Measurements from ENCODE around the gene MYT1.
"Not testable (repeated sequence)": the region's sequence is repeated elsewhere in the genome, so short reads cannot be mapped to it uniquely, and the experiment has no call there.

The MYT1 gene

DNA sequence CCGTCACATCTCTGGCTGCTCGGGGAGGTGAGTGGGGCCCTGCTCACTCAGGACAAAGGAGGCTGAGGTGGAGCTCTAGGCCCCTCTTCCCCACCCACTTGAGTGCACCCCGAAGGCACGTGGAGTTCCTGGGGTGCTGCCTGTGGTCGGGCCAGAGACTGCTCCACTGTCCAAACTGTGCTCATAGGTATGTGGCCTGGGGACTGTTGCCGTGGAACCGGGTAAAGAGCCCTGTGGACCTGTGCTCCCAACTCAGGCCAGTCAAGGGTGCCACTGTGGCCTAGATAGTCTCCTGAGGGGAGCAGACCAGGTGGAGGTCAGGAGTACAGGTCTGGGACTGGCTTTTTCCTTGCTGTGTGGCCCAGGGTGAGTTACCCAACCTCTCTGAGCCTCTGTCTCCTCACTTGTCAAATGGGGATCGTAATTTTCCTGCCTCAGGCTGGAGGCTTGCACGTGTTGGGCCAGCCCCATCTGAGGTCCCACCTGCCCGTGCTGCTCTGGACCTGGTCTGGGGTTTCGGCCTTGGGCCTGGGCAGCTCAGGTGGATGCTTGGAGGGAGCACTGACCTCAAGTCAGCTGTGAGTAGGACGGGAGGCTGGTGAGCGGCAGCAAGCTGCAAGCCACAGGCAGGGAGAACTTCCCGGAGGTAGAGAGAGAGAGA, 44.4 kb upstream of the MYT1 start:
- ChIA-PET POLR2A (interaction anchor here (1.0 to 2.1 kb wide), 2 partner anchors 40 to 57 kb away, joined by 3 to 7 read pairs; partner anchors contain the start of gene TCEA2), CTCF (interaction anchor here (0.5 to 2.6 kb wide), 8 partner anchors 17 to 473 kb away, joined by 3 to 12 read pairs (median 4); partner anchors contain the start of genes LKAAEAR1, PRPF6 and SAMD10)
- no peak for DNase-seq (ENCODE audit: extremely low spot score)
- no peak for TF ChIP-seq FOXM1 (IDR thresholded peaks at IDR 0.05; ENCODE audit: borderline replicate concordance)
- TF ChIP-seq LEF1 (IDR thresholded peaks at IDR 0.05; ENCODE audit: borderline replicate concordance) = no peak
- TF ChIP-seq L3MBTL2 (conservative IDR thresholded peaks at IDR 0.05) = no peak
- no peak for TF ChIP-seq FOXA1 (IDR thresholded peaks at IDR 0.05)

DNA sequence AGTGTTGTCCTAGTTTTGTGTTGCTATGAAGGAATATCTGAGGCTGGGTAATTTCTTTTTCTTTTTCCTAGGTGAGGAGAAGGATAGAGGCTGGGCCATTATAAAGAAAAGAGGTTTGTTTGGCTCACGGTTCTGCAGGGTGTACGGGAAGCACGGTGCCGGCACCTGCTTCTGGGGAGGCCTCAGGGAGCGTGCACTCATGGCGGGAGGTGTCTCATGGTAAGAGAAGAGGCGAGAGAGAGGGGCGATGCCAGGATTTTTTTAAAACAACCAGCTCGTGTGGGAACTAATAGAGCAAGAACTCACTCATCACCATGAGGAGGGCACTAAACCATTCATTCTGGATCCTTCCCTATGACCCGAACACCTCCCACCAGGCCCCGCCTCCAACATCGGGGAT, 42.7 kb upstream of the MYT1 start:
- TF ChIP-seq LEF1 (IDR thresholded peaks at IDR 0.05; ENCODE audit: borderline replicate concordance) (no peak), ARNT (IDR thresholded peaks at IDR 0.05) (no peak), ELF4 (IDR thresholded peaks at IDR 0.05) (no peak), BHLHE40 (IDR thresholded peaks at IDR 0.05; ENCODE audit: borderline replicate concordance) (no peak), HDGF (IDR thresholded peaks at IDR 0.05; ENCODE audit: borderline replicate concordance) (no peak), TARDBP (IDR thresholded peaks at IDR 0.05) (no peak), ZNF384 (IDR thresholded peaks at IDR 0.05) (no peak), SP1 (IDR thresholded peaks at IDR 0.05) (no peak), SUZ12 (IDR thresholded peaks at IDR 0.05) (no peak), CTBP1 (IDR thresholded peaks at IDR 0.05; ENCODE audit: borderline replicate concordance) (no peak), FOXM1 (IDR thresholded peaks at IDR 0.05; ENCODE audit: borderline replicate concordance) (no peak), L3MBTL2 (conservative IDR thresholded peaks at IDR 0.05) (no peak), NFRKB (IDR thresholded peaks at IDR 0.05) (no peak)
- TF ChIP-seq, protein P1, sequence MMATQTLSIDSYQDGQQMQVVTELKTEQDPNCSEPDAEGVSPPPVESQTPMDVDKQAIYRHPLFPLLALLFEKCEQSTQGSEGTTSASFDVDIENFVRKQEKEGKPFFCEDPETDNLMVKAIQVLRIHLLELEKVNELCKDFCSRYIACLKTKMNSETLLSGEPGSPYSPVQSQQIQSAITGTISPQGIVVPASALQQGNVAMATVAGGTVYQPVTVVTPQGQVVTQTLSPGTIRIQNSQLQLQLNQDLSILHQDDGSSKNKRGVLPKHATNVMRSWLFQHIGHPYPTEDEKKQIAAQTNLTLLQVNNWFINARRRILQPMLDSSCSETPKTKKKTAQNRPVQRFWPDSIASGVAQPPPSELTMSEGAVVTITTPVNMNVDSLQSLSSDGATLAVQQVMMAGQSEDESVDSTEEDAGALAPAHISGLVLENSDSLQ (IDR thresholded peaks at IDR 0.05) = no peak
- CTCF ChIA-PET = interaction anchor here (2.6 kb wide), 1 partner anchor 38 kb away, joined by 12 read pairs; the partner anchor contains the start of gene LKAAEAR1
- no peak for DNase-seq (ENCODE audit: extremely low spot score)
- POLR2A ChIA-PET = no interaction called here

DNA sequence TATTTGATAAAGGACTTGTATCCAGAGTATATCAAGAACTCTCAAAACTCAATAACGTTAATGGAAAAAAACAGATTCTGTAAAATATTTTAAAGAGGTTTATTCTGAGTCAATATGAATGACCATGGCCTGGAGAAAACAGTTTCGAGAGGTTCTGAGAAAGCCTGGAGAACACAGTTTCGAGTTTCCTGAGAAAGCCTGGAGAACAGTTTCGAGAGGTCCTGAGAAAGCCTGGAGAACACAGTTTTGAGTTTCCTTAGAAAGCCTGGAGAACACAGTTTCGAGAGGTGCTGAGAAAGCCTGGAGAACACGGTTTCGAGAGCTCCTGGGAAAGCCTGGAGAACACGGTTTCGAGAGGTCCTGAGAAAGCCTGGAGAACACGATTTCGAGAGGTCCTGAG, 41.3 kb upstream of the MYT1 start:
- CTCF ChIA-PET; POLR2A ChIA-PET; DNase-seq (ENCODE audit: extremely low spot score): not testable (repeated sequence)

DNA sequence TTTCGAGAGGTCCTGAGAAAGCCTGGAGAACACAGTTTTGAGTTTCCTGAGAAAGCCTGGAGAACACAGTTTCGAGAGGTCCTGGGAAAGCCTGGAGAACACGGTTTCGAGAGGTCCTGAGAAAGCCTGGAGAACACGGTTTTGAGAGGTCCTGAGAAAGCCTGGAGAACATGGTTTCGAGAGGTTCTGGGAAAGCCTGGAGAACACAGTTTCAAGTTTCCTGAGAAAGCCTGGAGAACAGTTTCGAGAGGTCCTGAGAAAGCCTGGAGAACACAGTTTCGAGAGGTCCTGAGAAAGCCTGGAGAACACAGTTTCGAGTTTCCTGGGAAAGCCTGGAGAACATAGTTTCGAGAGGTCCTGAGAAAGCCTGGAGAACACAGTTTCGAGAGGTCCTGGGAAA, 40.7 kb upstream of the MYT1 start:
- CTCF ChIA-PET; POLR2A ChIA-PET; DNase-seq (ENCODE audit: extremely low spot score): not testable (repeated sequence)

DNA sequence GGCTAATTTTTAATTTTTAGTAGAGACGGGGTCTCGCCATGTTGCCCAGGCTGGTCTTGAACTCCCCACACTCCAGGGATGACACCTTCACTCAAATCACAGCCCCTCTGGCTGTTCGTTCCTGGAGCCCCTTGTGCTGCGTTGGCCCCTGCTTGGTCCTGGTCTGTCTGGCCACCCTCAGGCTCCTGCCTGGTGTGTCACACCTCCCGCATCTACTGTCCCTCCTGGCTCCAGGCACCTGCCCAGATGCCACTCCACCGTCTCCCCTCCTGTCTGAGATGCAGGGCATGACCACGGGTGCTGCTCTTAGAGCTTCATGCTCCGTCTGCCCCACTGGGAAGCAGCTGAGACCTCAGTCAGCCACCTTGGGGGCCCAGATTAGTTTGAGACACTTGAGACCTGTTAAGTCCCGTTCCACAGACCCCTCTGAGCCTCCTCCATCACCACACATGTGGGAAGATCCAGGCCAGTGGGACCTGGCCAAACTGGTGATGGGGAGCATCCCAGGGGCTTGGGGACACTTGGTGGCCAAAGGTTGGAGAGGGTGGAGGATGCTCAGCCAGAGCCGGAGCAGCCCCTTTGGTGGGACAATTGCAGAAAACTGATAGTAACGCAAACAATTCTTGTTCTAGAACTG, 35.0 kb upstream of the MYT1 start:
- no peak for DNase-seq (ENCODE audit: extremely low spot score)
- no peak for TF ChIP-seq ARNT (IDR thresholded peaks at IDR 0.05)
- ChIA-PET CTCF (no interaction called here), POLR2A (no interaction called here)

DNA sequence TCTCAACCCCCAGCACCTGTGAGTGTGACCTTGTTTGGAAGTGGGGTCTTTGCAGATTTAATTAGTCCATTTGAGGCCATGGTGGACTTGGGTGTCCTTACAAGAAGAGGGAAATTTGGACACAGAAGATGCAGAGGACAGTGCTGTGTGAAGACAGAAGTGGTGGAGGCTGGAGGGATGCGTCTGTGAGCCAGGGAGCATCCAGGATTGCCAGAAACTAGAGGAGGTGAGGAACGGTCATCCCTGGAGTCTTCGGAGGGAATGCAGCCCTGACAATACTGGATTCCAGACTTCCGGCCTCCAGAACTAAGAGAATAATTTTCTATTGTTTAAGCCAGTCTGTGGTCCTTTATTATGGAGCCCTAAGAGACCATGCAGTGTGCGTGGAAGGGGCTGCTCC, 34.0 kb upstream of the MYT1 start:
- ChIA-PET CTCF (no interaction called here), POLR2A (no interaction called here)
- TF ChIP-seq FOXA1 (IDR thresholded peaks at IDR 0.05) = no peak
- TF ChIP-seq NFRKB (IDR thresholded peaks at IDR 0.05) = no peak
- no peak for TF ChIP-seq L3MBTL2 (conservative IDR thresholded peaks at IDR 0.05)
- TF ChIP-seq, protein P1 (IDR thresholded peaks at IDR 0.05) = no peak
- TF ChIP-seq FOXK2 (IDR thresholded peaks at IDR 0.05) = no peak
- no peak for TF ChIP-seq ARNT (IDR thresholded peaks at IDR 0.05)
- no peak for TF ChIP-seq CTBP1 (IDR thresholded peaks at IDR 0.05; ENCODE audit: borderline replicate concordance)
- TF ChIP-seq ELF4 (IDR thresholded peaks at IDR 0.05) = no peak
- TF ChIP-seq TARDBP (IDR thresholded peaks at IDR 0.05) = no peak
- no peak for DNase-seq (ENCODE audit: extremely low spot score)

DNA sequence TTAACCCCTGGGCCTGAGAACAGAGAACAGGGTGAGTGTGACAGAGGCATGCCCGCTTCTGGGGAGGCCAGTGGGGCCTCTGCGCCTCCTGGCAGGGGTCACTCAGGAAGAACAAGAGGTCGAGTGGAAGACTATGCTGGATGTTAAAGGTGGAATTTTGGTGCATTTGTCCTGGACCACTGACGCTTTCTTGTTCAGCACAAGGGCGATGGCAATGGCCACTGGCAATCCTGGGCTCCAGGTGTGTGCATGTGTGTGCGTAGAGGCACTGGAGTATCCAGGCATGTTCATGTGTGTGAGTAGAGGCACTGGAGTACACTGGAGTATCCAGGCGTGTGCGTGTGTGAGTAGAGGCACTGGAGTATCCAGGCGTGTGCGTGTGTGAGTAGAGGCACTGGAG, 33.4 kb upstream of the MYT1 start:
- CTCF ChIA-PET = no interaction called here
- TF ChIP-seq FOXM1 (IDR thresholded peaks at IDR 0.05; ENCODE audit: borderline replicate concordance) (no peak), LEF1 (IDR thresholded peaks at IDR 0.05; ENCODE audit: borderline replicate concordance) (no peak), SP1 (IDR thresholded peaks at IDR 0.05) (no peak), L3MBTL2 (conservative IDR thresholded peaks at IDR 0.05) (no peak), SUZ12 (IDR thresholded peaks at IDR 0.05) (no peak), ELF4 (IDR thresholded peaks at IDR 0.05) (no peak), TARDBP (IDR thresholded peaks at IDR 0.05) (no peak), HDGF (IDR thresholded peaks at IDR 0.05; ENCODE audit: borderline replicate concordance) (no peak), BHLHE40 (IDR thresholded peaks at IDR 0.05; ENCODE audit: borderline replicate concordance) (no peak), FOXA1 (IDR thresholded peaks at IDR 0.05) (no peak), FOXK2 (IDR thresholded peaks at IDR 0.05) (no peak), NFRKB (IDR thresholded peaks at IDR 0.05) (no peak), ZNF384 (IDR thresholded peaks at IDR 0.05) (no peak), ARNT (IDR thresholded peaks at IDR 0.05) (no peak)
- TF ChIP-seq, protein P1 (IDR thresholded peaks at IDR 0.05) = no peak
- DNase-seq (ENCODE audit: extremely low spot score) = no peak
- POLR2A ChIA-PET = no interaction called here

Measured in HEK293T (cell line).